ENCODE measurements around the gene FOXD1. TPM values are rescaled to one million over a fixed set of nuclear protein-coding genes. Genes with fewer than 3 reads are reported as not detected.

The FOXD1 gene
- polyA plus RNA-seq, 2 of the 4 experiments (the other 2 are of a cell fraction) = 2.2 to 8.2 TPM

- no peak overlapping the region for H3K4me2 ChIP-seq
- 86% methylated on average over 6 of the region's 6 CpGs for WGBS (ENCODE audit: missing lambda C conversion rate)
- ATAC-seq (no peak), DNase-seq (ENCODE audit: low read depth in 1 of 2, low spot score in 1 of 2) (no peak), FAIRE-seq (no peak)
- H3K4me1 ChIP-seq = no peaks in the 10 kb centered on the region
- TF ChIP-seq POLR2AphosphoS2 (conservative IDR thresholded peaks at IDR 0.05; ENCODE audit: low read length) = no peak
- no peak for TF ChIP-seq ESRRA (IDR thresholded peaks at IDR 0.05; ENCODE audit: borderline replicate concordance, low read length)
- TF ChIP-seq POLR2A (IDR thresholded peaks at IDR 0.05; ENCODE audit: low read length) = no peak
- no peak for TF ChIP-seq SMC3 (IDR thresholded peaks at IDR 0.05)
- TF ChIP-seq HMGXB4 (CRISPR knock-in tag; IDR thresholded peaks at IDR 0.05; ENCODE audit: borderline replicate concordance) = no peak
- TF ChIP-seq EP300 (IDR thresholded peaks at IDR 0.05) = no peak
- no peak for TF ChIP-seq CEBPB (IDR thresholded peaks at IDR 0.05)
- no peak for TF ChIP-seq MAX (IDR thresholded peaks at IDR 0.05)
- TF ChIP-seq KDM1A (IDR thresholded peaks at IDR 0.05; ENCODE audit: low read depth) = no peak
- TF ChIP-seq JUN (IDR thresholded peaks at IDR 0.05) = no peak
- TF ChIP-seq, protein P1, sequence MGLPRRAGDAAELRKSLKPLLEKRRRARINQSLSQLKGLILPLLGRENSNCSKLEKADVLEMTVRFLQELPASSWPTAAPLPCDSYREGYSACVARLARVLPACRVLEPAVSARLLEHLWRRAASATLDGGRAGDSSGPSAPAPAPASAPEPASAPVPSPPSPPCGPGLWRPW (IDR thresholded peaks at IDR 0.05) = no peak
- TF ChIP-seq RARB (CRISPR knock-in tag; IDR thresholded peaks at IDR 0.05) = no peak
- no peak for TF ChIP-seq MAZ (IDR thresholded peaks at IDR 0.05; ENCODE audit: borderline replicate concordance, low read depth, low read length)
- no peak for TF ChIP-seq CBX8 (IDR thresholded peaks at IDR 0.05)
- TF ChIP-seq HOXA7 (CRISPR knock-in tag; IDR thresholded peaks at IDR 0.05) = no peak
- TF ChIP-seq BHLHE40 (IDR thresholded peaks at IDR 0.05; ENCODE audit: low read depth, low read length) = no peak
- POLR2A ChIA-PET = interaction anchor here (1.4 kb wide), 1 partner anchor 202 kb away, joined by 4 read pairs; no protein-coding TSS in a partner anchor
- no peak overlapping the region for H3K27ac ChIP-seq
- CTCF ChIA-PET = interaction anchor here (1.1 to 1.9 kb wide), 2 partner anchors 16 to 216 kb away, joined by 3 to 8 read pairs; no protein-coding TSS in a partner anchor
- H3K9me3 ChIP-seq = peaks cover 12% of the 10 kb centered on the region; the same call in 2 of the 3 replicates
- no peak overlapping the region for H3K4me3 ChIP-seq
These were observed 30.3 kb downstream of the FOXD1 start for GRCh38 chr5:73418244-73418691.

DNA sequence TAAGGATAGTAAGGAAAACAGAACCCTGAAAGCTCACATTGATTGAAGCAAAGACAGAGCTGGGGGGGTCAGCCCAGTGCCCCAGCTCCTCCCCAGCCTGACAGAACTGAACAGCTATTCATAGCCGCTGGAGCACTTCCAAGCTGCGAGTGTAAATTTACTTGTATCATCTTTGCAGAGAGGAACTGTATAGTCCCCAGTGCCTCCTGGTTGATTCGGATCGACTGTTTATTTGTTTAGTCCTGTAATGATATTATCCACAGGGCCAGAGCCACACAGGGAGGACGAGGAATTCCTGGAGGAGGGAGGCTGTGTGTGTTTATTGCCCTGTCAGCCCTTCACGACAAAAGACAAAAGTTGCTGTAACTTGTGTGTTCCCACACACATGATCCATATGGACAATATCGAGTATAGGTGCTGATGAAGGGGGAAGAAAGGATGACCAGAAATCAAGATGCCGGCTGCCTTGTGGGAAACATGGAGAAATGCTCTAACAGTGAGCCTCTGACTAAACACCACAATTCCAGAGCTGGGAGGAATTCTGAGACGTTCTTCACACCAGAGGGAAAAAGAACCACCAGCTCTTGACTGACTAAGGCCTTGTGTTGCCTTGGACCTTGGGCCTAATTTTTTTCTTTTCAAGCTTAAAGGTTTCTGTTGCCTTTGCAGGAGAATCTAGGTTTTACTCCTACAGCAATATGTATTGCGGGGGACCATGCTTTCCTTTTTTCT, 31.1 kb downstream of the FOXD1 start:
- DNase-seq (ENCODE audit: low read depth in 1 of 2, low spot score in 1 of 2) (no peak), FAIRE-seq (no peak), ATAC-seq (no peak)
- H3K4me2 ChIP-seq = no peak overlapping the region
- POLR2A ChIA-PET = interaction anchor here (1.4 kb wide), 1 partner anchor 201 kb away, joined by 4 read pairs; no protein-coding TSS in a partner anchor
- H3K4me1 ChIP-seq = no peaks in the 10 kb centered on the region
- H3K27ac ChIP-seq = no peak overlapping the region
- WGBS (ENCODE audit: missing lambda C conversion rate) = 54% methylated on average over 10 of the region's 10 CpGs
- CTCF ChIA-PET = interaction anchor here (0.6 to 1.9 kb wide), 5 partner anchors 9 to 298 kb away, joined by 3 to 8 read pairs (median 4); no protein-coding TSS in a partner anchor
- H3K4me3 ChIP-seq = no peak overlapping the region
- H3K9me3 ChIP-seq = peaks cover 12% of the 10 kb centered on the region; the same call in 2 of the 3 replicates
- TF ChIP-seq MAX (IDR thresholded peaks at IDR 0.05) (no peak), REST (IDR thresholded peaks at IDR 0.05) (no peak), ZFP36 (IDR thresholded peaks at IDR 0.05; ENCODE audit: borderline replicate concordance, partially characterized antibody) (no peak), NPAS2 (CRISPR knock-in tag; IDR thresholded peaks at IDR 0.05; ENCODE audit: borderline replicate concordance) (no peak), EP300 (IDR thresholded peaks at IDR 0.05) (no peak), KDM5A (IDR thresholded peaks at IDR 0.05) (no peak), BHLHE40 (IDR thresholded peaks at IDR 0.05; ENCODE audit: low read depth, low read length) (no peak), KDM1A (IDR thresholded peaks at IDR 0.05; ENCODE audit: low read depth) (no peak), CBX2 (IDR thresholded peaks at IDR 0.05; ENCODE audit: borderline replicate concordance, low read depth) (no peak), JUNB (IDR thresholded peaks at IDR 0.05) (no peak), ZNF302 (CRISPR knock-in tag; IDR thresholded peaks at IDR 0.05) (no peak), POLR2A (IDR thresholded peaks at IDR 0.05; ENCODE audit: low read length) (no peak), MAFK (IDR thresholded peaks at IDR 0.05; ENCODE audit: partially characterized antibody) (no peak), POLR2AphosphoS2 (conservative IDR thresholded peaks at IDR 0.05; ENCODE audit: low read length) (no peak)
- TF ChIP-seq, protein P2, sequence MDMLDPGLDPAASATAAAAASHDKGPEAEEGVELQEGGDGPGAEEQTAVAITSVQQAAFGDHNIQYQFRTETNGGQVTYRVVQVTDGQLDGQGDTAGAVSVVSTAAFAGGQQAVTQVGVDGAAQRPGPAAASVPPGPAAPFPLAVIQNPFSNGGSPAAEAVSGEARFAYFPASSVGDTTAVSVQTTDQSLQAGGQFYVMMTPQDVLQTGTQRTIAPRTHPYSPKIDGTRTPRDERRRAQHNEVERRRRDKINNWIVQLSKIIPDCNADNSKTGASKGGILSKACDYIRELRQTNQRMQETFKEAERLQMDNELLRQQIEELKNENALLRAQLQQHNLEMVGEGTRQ (IDR thresholded peaks at IDR 0.05) = no peak
- TF ChIP-seq, protein P3, sequence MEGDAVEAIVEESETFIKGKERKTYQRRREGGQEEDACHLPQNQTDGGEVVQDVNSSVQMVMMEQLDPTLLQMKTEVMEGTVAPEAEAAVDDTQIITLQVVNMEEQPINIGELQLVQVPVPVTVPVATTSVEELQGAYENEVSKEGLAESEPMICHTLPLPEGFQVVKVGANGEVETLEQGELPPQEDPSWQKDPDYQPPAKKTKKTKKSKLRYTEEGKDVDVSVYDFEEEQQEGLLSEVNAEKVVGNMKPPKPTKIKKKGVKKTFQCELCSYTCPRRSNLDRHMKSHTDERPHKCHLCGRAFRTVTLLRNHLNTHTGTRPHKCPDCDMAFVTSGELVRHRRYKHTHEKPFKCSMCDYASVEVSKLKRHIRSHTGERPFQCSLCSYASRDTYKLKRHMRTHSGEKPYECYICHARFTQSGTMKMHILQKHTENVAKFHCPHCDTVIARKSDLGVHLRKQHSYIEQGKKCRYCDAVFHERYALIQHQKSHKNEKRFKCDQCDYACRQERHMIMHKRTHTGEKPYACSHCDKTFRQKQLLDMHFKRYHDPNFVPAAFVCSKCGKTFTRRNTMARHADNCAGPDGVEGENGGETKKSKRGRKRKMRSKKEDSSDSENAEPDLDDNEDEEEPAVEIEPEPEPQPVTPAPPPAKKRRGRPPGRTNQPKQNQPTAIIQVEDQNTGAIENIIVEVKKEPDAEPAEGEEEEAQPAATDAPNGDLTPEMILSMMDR (IDR thresholded peaks at IDR 0.05) = no peak
